HEK293 (cell line): Measurements from ENCODE around the gene FHIT.

Experiments used
- CTCF ChIA-PET: fragments of 350-600 bp; formaldehyde crosslinking; extraction: SDS; loops from one replicate; lab custom pipeline; 2021; ENCODE audit warnings: antibody characterized with exemption; lab: Yijun Ruan, JAX
- POLR2A ChIA-PET: fragments of 300-600 bp; formaldehyde crosslinking; extraction: SDS; loops from one replicate; lab custom pipeline; 2020; ENCODE audit warnings: antibody characterized with exemption, inconsistent platforms; lab: Yijun Ruan, JAX
- H3K27ac ChIP-seq: fragments of 200-500 bp; sonication (Bioruptor generic); 2 replicates; pipeline ENCODE4 v1.5.1; 2014; ENCODE audit warnings: low read depth, low read length, control low read depth, inconsistent platforms; ENCODE audit errors: extremely low read depth
- H3K36me3 ChIP-seq, 2 experiments: fragments of 200-500 bp in 1 of 2; sonication (Bioruptor generic) in 1 of 2; 1 replicate in 1 of 2; 2 replicates in 1 of 2; pipeline ENCODE4 v1.5.1; 2014 to 2017; ENCODE audit warnings: inconsistent platforms in 2 of 2, low read length in 2 of 2; ENCODE audit not compliant: control insufficient read depth in 2 of 2, insufficient read depth in 1 of 2
- H3K4me1 ChIP-seq: fragments of 200-500 bp; sonication (Bioruptor generic); 2 replicates; pipeline ENCODE4 v1.5.1; 2014; ENCODE audit warnings: mild to moderate bottlenecking, low read length, inconsistent platforms; ENCODE audit not compliant: control insufficient read depth, insufficient read depth
- H3K4me3 ChIP-seq: 2 replicates; pipeline ENCODE4 v1.5.1; 2011; ENCODE audit warnings: low read depth, mild to moderate bottlenecking, control low read depth, low read length, moderate library complexity
- H3K9me3 ChIP-seq: fragments of 200-500 bp; sonication (Bioruptor generic); 2 replicates; pipeline ENCODE4 v1.5.1; 2014; ENCODE audit warnings: low read depth, low read length, inconsistent platforms; ENCODE audit not compliant: control insufficient read depth, insufficient read depth
- ATF2 ChIP-seq: fragments of 450-650 bp; formaldehyde crosslinking; IDR thresholded peaks from 2 replicates; pipeline ENCODE4 v1.5.1; 2016; ENCODE audit warnings: missing biosample characterization, missing genetic modification characterization, low read depth
- BCL11B ChIP-seq: fragments of 450-650 bp; formaldehyde crosslinking; IDR thresholded peaks from 2 replicates; pipeline ENCODE4 v1.5.1; 2016; ENCODE audit warnings: low read depth, missing biosample characterization, missing genetic modification characterization
- ELK4 ChIP-seq: IDR thresholded peaks from 2 replicates; pipeline ENCODE4 v1.6.1; 2011; ENCODE audit warnings: mild to moderate bottlenecking, low read depth, low read length, borderline replicate concordance
- FEZF1 ChIP-seq: fragments of 450-650 bp; formaldehyde crosslinking; IDR thresholded peaks from 2 replicates; pipeline ENCODE4 v1.5.1; 2016; ENCODE audit warnings: missing biosample characterization, missing genetic modification characterization
- GLIS1 ChIP-seq: fragments of 450-650 bp; formaldehyde crosslinking; IDR thresholded peaks from 2 replicates; pipeline ENCODE4 v1.5.1; 2016; ENCODE audit warnings: missing biosample characterization, missing genetic modification characterization
- IKZF3 ChIP-seq: fragments of 450-650 bp; IDR thresholded peaks from 2 replicates; pipeline ENCODE4 v1.5.0; 2018; ENCODE audit warnings: missing biosample characterization, mild to moderate bottlenecking, missing genetic modification characterization, moderate library complexity
- KLF17 ChIP-seq: fragments of 450-650 bp; formaldehyde crosslinking; IDR thresholded peaks from 2 replicates; pipeline ENCODE4 v1.5.1; 2016; ENCODE audit warnings: missing biosample characterization, missing genetic modification characterization
- MZF1 ChIP-seq: fragments of 450-650 bp; formaldehyde crosslinking; IDR thresholded peaks from 2 replicates; pipeline ENCODE4 v1.5.1; 2017; ENCODE audit warnings: missing biosample characterization, missing genetic modification characterization, borderline replicate concordance
- OVOL3 ChIP-seq: fragments of 450-650 bp; formaldehyde crosslinking; IDR thresholded peaks from 2 replicates; pipeline ENCODE4 v1.5.1; 2016; ENCODE audit warnings: missing biosample characterization, missing genetic modification characterization
- PRDM1 ChIP-seq: fragments of 450-650 bp; formaldehyde crosslinking; IDR thresholded peaks from 2 replicates; pipeline ENCODE4; 2016; ENCODE audit warnings: missing biosample characterization, missing genetic modification characterization
- REPIN1 ChIP-seq: fragments of 450-650 bp; formaldehyde crosslinking; IDR thresholded peaks from 2 replicates; pipeline ENCODE4 v1.5.1; 2017; ENCODE audit warnings: missing biosample characterization, missing genetic modification characterization, low read depth
- SETDB1 ChIP-seq: IDR thresholded peaks from one replicate; pipeline ENCODE4 v1.6.1; 2017; ENCODE audit warnings: mild to moderate bottlenecking, low read length, moderate library complexity, mixed read lengths; ENCODE audit not compliant: insufficient read length
- SP2 ChIP-seq: fragments of 450-650 bp; formaldehyde crosslinking; IDR thresholded peaks from 2 replicates; pipeline ENCODE4 v1.5.1; 2016; ENCODE audit warnings: missing biosample characterization, missing genetic modification characterization
- SP3 ChIP-seq: fragments of 450-650 bp; formaldehyde crosslinking; IDR thresholded peaks from 2 replicates; pipeline ENCODE4 v1.5.1; 2016; ENCODE audit warnings: missing biosample characterization, missing genetic modification characterization
- SP7 ChIP-seq: fragments of 450-650 bp; formaldehyde crosslinking; IDR thresholded peaks from 2 replicates; pipeline ENCODE4 v1.5.1; 2016; ENCODE audit warnings: missing biosample characterization, missing genetic modification characterization
- ZBTB21 ChIP-seq: fragments of 450-650 bp; formaldehyde crosslinking; IDR thresholded peaks from 2 replicates; pipeline ENCODE4 v1.5.1; 2017; ENCODE audit warnings: missing biosample characterization, missing genetic modification characterization
- ZFP37 ChIP-seq: fragments of 450-650 bp; formaldehyde crosslinking; IDR thresholded peaks from 2 replicates; pipeline ENCODE4 v1.5.1; 2016; ENCODE audit warnings: missing biosample characterization, missing genetic modification characterization
- ZFP69B ChIP-seq: fragments of 450-650 bp; formaldehyde crosslinking; IDR thresholded peaks from 2 replicates; pipeline ENCODE4 v1.5.1; 2016; ENCODE audit warnings: missing biosample characterization, missing genetic modification characterization
- ZNF10 ChIP-seq: fragments of 450-650 bp; formaldehyde crosslinking; IDR thresholded peaks from 2 replicates; pipeline ENCODE4 v1.5.1; 2017; ENCODE audit warnings: missing biosample characterization, missing genetic modification characterization
- ZNF138 ChIP-seq: fragments of 450-650 bp; formaldehyde crosslinking; IDR thresholded peaks from 2 replicates; pipeline ENCODE4 v1.5.1; 2016; ENCODE audit warnings: missing biosample characterization, missing genetic modification characterization, borderline replicate concordance
- ZNF2 ChIP-seq: fragments of 450-650 bp; formaldehyde crosslinking; IDR thresholded peaks from 2 replicates; pipeline ENCODE4 v1.5.1; 2016; ENCODE audit warnings: missing biosample characterization, missing genetic modification characterization
- ZNF214 ChIP-seq: fragments of 450-650 bp; formaldehyde crosslinking; IDR thresholded peaks from 2 replicates; pipeline ENCODE4 v1.5.1; 2017; ENCODE audit warnings: missing biosample characterization, mild to moderate bottlenecking, missing genetic modification characterization, borderline replicate concordance
- ZNF324 ChIP-seq: fragments of 450-650 bp; formaldehyde crosslinking; IDR thresholded peaks from 2 replicates; pipeline ENCODE4 v1.5.1; 2016; ENCODE audit warnings: missing biosample characterization, missing genetic modification characterization
- ZNF426 ChIP-seq: fragments of 450-650 bp; formaldehyde crosslinking; IDR thresholded peaks from 2 replicates; pipeline ENCODE4 v1.5.1; 2017; ENCODE audit warnings: missing biosample characterization, missing genetic modification characterization, mild to moderate bottlenecking, inconsistent platforms, moderate library complexity
- ZNF514 ChIP-seq: fragments of 450-650 bp; formaldehyde crosslinking; IDR thresholded peaks from 2 replicates; pipeline ENCODE4 v1.5.1; 2016; ENCODE audit warnings: missing biosample characterization, missing genetic modification characterization
- ZNF639 ChIP-seq: fragments of 450-650 bp; formaldehyde crosslinking; IDR thresholded peaks from 2 replicates; pipeline ENCODE4 v1.5.1; 2016; ENCODE audit warnings: missing biosample characterization, missing genetic modification characterization
- ZNF707 ChIP-seq: fragments of 450-650 bp; formaldehyde crosslinking; IDR thresholded peaks from 2 replicates; pipeline ENCODE4 v1.5.1; 2016; ENCODE audit warnings: missing biosample characterization, missing genetic modification characterization
- ZNF76 ChIP-seq: fragments of 450-650 bp; formaldehyde crosslinking; IDR thresholded peaks from 2 replicates; pipeline ENCODE4; 2016; ENCODE audit warnings: low read depth, missing biosample characterization, missing genetic modification characterization, borderline replicate concordance
- ZNF776 ChIP-seq: fragments of 450-650 bp; formaldehyde crosslinking; IDR thresholded peaks from 2 replicates; pipeline ENCODE4 v1.5.0; 2017; ENCODE audit warnings: missing biosample characterization, missing genetic modification characterization, borderline replicate concordance
- ZSCAN23 ChIP-seq: fragments of 450-650 bp; formaldehyde crosslinking; IDR thresholded peaks from 2 replicates; pipeline ENCODE4 v1.5.1; 2016; ENCODE audit warnings: missing biosample characterization, missing genetic modification characterization
- TF ChIP-seq, protein P1 (sequence below): fragments of 450-650 bp; formaldehyde crosslinking; IDR thresholded peaks from 2 replicates; pipeline ENCODE4 v1.5.1; 2016; ENCODE audit warnings: missing biosample characterization, missing genetic modification characterization, borderline replicate concordance

Gene FHIT

DNA sequence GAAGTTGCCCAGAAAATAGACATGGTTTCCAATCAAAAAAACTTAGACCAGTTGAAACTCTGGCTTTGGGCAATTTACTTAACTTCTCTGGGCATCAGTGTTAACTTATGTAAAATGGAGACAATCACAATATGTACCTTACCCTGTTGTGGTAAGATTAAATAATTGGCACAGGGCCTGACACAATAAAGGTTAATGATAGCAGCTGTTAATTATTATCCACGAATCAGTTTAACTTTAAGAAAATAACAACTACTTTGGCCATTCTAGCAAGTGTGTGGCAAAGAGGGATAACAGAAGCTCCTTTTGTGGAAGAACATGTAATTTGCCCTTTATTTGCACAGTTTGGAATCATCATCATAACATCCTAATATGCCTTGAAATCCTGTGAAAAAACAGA is 787.6 kb downstream of the FHIT start:
- Histone ChIP-seq H3K27ac (no peak overlapping the region), H3K9me3 (no peaks in the 10 kb centered on the region), H3K4me3 (no peak overlapping the region), H3K36me3 (no peaks in the 10 kb centered on the region), H3K4me1 (no peaks in the 10 kb centered on the region)
- CTCF ChIA-PET: no interaction called here
- TF ChIP-seq ZNF776 (tag by site-specific recombination) (no peak), ZNF639 (tag by site-specific recombination) (no peak), ZNF138 (no peak), SETDB1 (no peak), SP7 (no peak), ZBTB21 (no peak), SP2 (tag by site-specific recombination) (no peak), FEZF1 (no peak), SP3 (tag by site-specific recombination) (no peak), GLIS1 (no peak), ATF2 (tag by site-specific recombination) (no peak), ZNF214 (tag by site-specific recombination) (no peak), ELK4 (no peak), PRDM1 (tag by site-specific recombination) (no peak), ZNF76 (no peak), ZNF324 (tag by site-specific recombination) (no peak), ZSCAN23 (tag by site-specific recombination) (no peak), REPIN1 (tag by site-specific recombination) (no peak), MZF1 (tag by site-specific recombination) (no peak)
- POLR2A ChIA-PET: no interaction called here

DNA sequence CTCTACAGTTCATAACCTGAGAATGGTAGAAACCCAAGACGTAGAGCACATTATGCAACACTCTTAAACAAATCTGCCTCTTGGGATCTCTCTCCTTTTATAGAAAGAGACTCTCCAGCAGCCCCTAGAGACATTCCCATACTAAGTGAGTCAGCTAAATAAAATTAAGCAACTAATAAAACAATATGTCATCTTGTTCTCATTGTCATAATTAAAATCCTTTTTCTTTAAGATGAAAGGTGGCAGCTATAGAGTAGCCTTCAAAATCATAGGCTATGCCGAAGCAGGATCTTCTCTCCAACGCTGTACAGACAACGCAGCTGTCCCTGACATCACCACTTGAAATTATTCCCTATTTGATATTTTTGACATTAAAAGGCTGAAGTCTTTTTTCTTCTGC is 790.0 kb downstream of the FHIT start:
- ChIA-PET CTCF (no interaction called here), POLR2A (no interaction called here)
- H3K4me3 ChIP-seq: no peak overlapping the region
- H3K36me3 ChIP-seq: no peaks in the 10 kb centered on the region
- no peak overlapping the region for H3K27ac ChIP-seq
- H3K9me3 ChIP-seq: no peaks in the 10 kb centered on the region
- no peaks in the 10 kb centered on the region for H3K4me1 ChIP-seq
- TF ChIP-seq, protein P1, sequence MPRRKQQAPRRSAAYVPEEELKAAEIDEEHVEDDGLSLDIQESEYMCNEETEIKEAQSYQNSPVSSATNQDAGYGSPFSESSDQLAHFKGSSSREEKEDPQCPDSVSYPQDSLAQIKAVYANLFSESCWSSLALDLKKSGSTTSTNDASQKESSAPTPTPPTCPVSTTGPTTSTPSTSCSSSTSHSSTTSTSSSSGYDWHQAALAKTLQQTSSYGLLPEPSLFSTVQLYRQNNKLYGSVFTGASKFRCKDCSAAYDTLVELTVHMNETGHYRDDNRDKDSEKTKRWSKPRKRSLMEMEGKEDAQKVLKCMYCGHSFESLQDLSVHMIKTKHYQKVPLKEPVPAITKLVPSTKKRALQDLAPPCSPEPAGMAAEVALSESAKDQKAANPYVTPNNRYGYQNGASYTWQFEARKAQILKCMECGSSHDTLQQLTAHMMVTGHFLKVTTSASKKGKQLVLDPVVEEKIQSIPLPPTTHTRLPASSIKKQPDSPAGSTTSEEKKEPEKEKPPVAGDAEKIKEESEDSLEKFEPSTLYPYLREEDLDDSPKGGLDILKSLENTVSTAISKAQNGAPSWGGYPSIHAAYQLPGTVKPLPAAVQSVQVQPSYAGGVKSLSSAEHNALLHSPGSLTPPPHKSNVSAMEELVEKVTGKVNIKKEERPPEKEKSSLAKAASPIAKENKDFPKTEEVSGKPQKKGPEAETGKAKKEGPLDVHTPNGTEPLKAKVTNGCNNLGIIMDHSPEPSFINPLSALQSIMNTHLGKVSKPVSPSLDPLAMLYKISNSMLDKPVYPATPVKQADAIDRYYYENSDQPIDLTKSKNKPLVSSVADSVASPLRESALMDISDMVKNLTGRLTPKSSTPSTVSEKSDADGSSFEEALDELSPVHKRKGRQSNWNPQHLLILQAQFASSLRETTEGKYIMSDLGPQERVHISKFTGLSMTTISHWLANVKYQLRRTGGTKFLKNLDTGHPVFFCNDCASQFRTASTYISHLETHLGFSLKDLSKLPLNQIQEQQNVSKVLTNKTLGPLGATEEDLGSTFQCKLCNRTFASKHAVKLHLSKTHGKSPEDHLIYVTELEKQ (tag by site-specific recombination): no peak
- TF ChIP-seq ZNF707 (tag by site-specific recombination) (no peak), ZNF514 (tag by site-specific recombination) (no peak), MZF1 (tag by site-specific recombination) (no peak), ZNF2 (tag by site-specific recombination) (no peak), ZNF10 (tag by site-specific recombination) (no peak), ZFP37 (tag by site-specific recombination) (no peak), ZFP69B (tag by site-specific recombination) (no peak), KLF17 (tag by site-specific recombination) (no peak), IKZF3 (tag by site-specific recombination) (no peak), OVOL3 (tag by site-specific recombination) (no peak), ZNF426 (tag by site-specific recombination) (no peak), BCL11B (tag by site-specific recombination) (no peak), ZNF138 (no peak)
